ENCODE data around the gene TCF7L2. TPM values are rescaled to one million over a fixed set of nuclear protein-coding genes. Genes with fewer than 3 reads are reported as not detected.

The TCF7L2 gene
- total RNA-seq, 4 donors from 2014 or later: 4.0 to 13.2 (median 6.4) TPM

DNA sequence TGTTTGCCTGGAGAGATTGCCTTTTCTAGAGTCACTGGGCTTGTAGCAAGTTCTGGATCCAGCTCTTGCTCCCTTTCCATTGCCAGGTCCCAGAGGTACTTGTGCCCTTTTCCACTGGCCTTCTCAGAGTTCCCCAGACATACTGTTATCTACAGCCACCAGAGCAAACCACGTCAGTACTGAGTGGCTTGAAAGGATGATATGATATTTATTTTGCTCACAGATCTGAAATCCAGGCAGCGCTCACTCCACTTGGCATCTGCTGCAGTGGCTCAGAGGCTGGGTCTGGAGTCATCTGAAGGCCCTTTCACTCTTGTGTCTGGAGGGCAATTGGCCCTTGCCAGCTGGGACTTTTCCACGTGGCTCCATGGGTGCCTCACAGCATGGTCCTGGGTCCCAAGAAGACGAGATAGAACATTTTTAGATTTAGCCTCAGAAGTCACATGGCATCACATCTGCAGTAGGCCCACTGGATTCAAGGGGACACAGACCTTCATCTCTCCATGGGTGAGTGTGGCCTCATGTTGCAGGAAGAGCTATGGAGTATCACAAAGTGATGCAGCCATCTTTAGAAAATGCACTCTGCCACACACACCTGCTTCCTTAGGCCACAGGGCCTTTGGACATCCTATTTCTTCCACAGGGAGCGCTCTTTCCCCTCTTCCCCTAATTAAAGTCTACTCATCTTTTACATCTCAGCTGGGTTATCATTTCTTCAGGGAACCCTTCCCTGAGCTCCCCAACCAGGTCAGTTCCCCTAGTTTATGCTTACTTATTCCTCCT lies 22.9 kb upstream of the TCF7L2 start:
- no peaks in the 10 kb centered on the region for H3K27me3 ChIP-seq
- WGBS, 2 donors: 89 to 100% methylated on average over 1 to 3 of the region's 5 CpGs
- no peak overlapping the region for H3K4me3 ChIP-seq
- TF ChIP-seq POLR2A (IDR thresholded peaks at IDR 0.05): no peak
- TF ChIP-seq, protein P1, sequence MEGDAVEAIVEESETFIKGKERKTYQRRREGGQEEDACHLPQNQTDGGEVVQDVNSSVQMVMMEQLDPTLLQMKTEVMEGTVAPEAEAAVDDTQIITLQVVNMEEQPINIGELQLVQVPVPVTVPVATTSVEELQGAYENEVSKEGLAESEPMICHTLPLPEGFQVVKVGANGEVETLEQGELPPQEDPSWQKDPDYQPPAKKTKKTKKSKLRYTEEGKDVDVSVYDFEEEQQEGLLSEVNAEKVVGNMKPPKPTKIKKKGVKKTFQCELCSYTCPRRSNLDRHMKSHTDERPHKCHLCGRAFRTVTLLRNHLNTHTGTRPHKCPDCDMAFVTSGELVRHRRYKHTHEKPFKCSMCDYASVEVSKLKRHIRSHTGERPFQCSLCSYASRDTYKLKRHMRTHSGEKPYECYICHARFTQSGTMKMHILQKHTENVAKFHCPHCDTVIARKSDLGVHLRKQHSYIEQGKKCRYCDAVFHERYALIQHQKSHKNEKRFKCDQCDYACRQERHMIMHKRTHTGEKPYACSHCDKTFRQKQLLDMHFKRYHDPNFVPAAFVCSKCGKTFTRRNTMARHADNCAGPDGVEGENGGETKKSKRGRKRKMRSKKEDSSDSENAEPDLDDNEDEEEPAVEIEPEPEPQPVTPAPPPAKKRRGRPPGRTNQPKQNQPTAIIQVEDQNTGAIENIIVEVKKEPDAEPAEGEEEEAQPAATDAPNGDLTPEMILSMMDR (IDR thresholded peaks at IDR 0.05): no peak
- no peak for DNase-seq
- H3K9me3 ChIP-seq: peaks cover 0 to 5% (median 0%) of the 10 kb centered on the region in 3 donors
- H3K4me1 ChIP-seq: no peaks in the 10 kb centered on the region
- intact Hi-C loops (cut with DNase I): no loop called here
- H3K36me3 ChIP-seq: no peaks in the 10 kb centered on the region
- no peak overlapping the region for H3K27ac ChIP-seq

DNA sequence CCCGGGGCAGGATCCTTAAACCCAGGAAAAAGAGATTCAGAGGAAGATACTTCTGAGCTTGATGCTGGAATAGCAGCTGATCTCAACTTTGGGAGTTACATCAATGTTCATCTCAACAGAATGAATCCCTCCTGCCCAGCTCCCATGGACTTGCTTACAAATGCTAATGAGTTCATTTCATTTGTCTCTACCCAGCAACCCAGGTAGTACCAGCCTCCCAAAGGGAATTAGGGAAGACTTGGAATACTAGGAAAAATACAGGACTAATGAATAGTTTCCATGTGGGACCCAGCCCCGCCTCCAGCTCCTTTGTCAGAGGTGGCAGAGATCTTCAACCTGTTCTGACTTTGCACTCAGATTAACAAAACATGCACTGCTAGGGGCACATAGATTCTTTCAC lies 22.1 kb upstream of the TCF7L2 start:
- H3K27me3 ChIP-seq: no peaks in the 10 kb centered on the region
- WGBS, 2 donors: 42 to 60% methylated on average over 1 to 2 of the region's 2 CpGs
- intact Hi-C loops (cut with DNase I): no loop called here
- DNase-seq: no peak
- H3K36me3 ChIP-seq: no peaks in the 10 kb centered on the region
- no peaks in the 10 kb centered on the region for H3K4me1 ChIP-seq
- H3K9me3 ChIP-seq: peaks cover 0 to 5% (median 0%) of the 10 kb centered on the region in 3 donors
- TF ChIP-seq, protein P1 (IDR thresholded peaks at IDR 0.05): no peak
- TF ChIP-seq POLR2A (IDR thresholded peaks at IDR 0.05): no peak
- H3K4me3 ChIP-seq: no peak overlapping the region
- H3K27ac ChIP-seq: no peak overlapping the region

DNA sequence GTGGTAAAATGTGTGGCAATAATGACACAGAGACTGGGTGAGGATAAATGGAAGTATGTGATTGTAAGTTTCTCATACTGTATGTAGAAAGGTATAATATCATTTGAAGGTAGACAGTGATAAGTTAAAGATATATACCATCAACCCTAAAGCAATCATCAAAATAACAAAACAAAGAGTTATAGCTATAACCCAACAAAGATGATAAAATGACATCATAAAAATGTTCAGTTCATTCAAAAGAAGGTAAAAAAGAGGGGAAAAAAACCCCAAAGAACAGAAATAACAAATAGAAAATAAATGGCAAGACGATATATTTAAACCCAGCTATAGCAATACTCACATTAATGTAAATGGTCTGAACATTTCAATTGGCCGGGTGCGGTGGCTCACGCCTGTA lies 17.4 kb upstream of the TCF7L2 start:
- TF ChIP-seq POLR2A (IDR thresholded peaks at IDR 0.05): no peak
- TF ChIP-seq, protein P1 (IDR thresholded peaks at IDR 0.05): no peak

DNA sequence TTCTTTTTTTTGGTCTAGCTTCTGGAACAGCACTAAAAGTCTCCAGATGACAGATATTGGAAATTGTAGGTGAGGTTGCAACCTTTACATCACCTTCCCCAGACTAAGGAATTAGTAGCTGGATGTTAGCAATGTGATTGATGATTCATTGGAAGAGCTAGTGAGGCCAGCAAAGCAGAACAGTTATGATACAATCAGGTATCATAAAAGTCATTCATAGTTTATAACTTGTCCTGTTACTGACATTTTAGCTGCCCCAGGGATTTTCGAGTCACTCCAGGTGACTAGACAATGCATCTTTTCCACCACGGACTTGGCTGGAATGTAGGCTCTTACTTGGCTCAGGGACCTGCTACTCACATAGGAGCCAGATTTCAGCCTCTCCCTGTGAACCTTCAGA lies 15.9 kb upstream of the TCF7L2 start:
- no peak for DNase-seq
- TF ChIP-seq POLR2A (IDR thresholded peaks at IDR 0.05): no peak
- TF ChIP-seq, protein P1 (IDR thresholded peaks at IDR 0.05): no peak
- Histone ChIP-seq H3K27ac (no peak overlapping the region), H3K9me3 (peaks cover 0 to 5% (median 0%) of the 10 kb centered on the region in 3 donors), H3K4me1 (no peaks in the 10 kb centered on the region), H3K36me3 (no peaks in the 10 kb centered on the region), H3K27me3 (no peaks in the 10 kb centered on the region), H3K4me3 (no peak overlapping the region)
- intact Hi-C loops (cut with DNase I): no loop called here
- WGBS, 2 donors: 27 to 33% methylated on average over 2 of the region's 2 CpGs

More for the DNA sequence above, 17.4 kb upstream of the TCF7L2 start:
- Histone ChIP-seq H3K27me3 (no peaks in the 10 kb centered on the region), H3K36me3 (no peaks in the 10 kb centered on the region), H3K27ac (no peak overlapping the region), H3K4me3 (no peak overlapping the region), H3K9me3 (peaks cover 0 to 5% (median 0%) of the 10 kb centered on the region in 3 donors), H3K4me1 (no peaks in the 10 kb centered on the region)
- intact Hi-C loops (cut with DNase I): no loop called here
- DNase-seq: no peak
- 93 to 96% methylated on average over 4 of the region's 4 CpGs for WGBS, 2 donors

DNA sequence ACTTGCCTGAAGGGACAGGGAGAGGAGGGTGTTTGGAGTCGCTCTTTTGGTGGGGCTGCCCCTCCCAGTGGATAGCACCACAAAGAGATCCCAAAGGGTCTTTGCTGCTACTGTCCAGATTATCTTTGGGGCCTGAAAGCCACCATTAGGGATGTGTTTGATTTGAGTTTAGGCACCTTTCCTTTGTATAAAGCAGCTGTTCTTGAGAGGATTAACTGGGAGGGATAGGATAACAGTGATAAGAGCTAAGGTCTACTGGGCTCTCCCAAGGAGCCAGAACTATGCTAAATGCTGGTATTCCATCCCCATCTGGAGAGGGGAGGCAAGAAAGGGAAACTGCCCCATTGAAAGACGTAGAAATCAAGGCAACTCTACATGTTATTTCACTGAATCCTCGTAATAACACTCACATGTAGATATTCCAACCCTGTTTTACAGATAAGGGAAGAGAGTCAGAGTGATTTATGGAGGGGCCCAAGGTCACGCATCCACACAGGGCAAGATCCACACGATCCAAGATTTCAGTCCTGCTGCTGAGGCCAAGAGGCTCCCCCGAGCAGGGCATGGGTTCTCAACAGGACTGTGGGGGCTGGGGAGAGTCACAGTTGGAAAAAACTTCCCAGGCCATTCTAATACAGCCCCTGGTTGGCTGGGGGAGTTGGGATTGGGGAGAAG lies 11.1 kb upstream of the TCF7L2 start:
- Histone ChIP-seq H3K27ac (no peak overlapping the region), H3K36me3 (no peaks in the 10 kb centered on the region), H3K4me3 (no peak overlapping the region), H3K9me3 (no peaks in the 10 kb centered on the region), H3K27me3 (no peaks in the 10 kb centered on the region), H3K4me1 (no peaks in the 10 kb centered on the region)
- TF ChIP-seq, protein P1 (IDR thresholded peaks at IDR 0.05): no peak
- no peak for TF ChIP-seq POLR2A (IDR thresholded peaks at IDR 0.05)
- DNase-seq: no peak
- intact Hi-C loops (cut with DNase I): no loop called here
- WGBS, 2 donors: 83 to 85% methylated on average over 5 to 6 of the region's 6 CpGs
